PC-9 (cell line): ENCODE measurements around the gene ZCCHC7. TPM values are rescaled to one million over a fixed set of nuclear protein-coding genes. Genes with fewer than 3 reads are reported as not detected.

Source experiments
- BruUV-seq: library from RNA; stranded (reverse); fragments of 400-500 nt; replicated peaks from 2 replicates; lab custom pipeline; 2021; lab: Mats Ljungman, UMichigan
- CTCF ChIA-PET: fragments of 300-600 bp; sonication (Branson Sonifier 250); formaldehyde crosslinking; loops from one replicate; lab custom pipeline; 2022; ENCODE audit warnings: antibody characterized with exemption; lab: Charles Lee
- POLR2A ChIA-PET: fragments of 300-600 bp; sonication (Branson Sonifier 250); formaldehyde crosslinking; loops from one replicate; lab custom pipeline; 2022; ENCODE audit warnings: antibody characterized with exemption; ENCODE audit not compliant: unreplicated experiment; lab: Charles Lee
- DNase-seq, 2 experiments: peaks; one replicate each; pipeline versions ENCODE4 v3.0.0 to v3.0.0-alpha.2; 2015 to 2022; ENCODE audit warnings: mixed read lengths in 1 of 2
- H2AFZ ChIP-seq: fragments of 200-600 bp; sonication (generic); 2 replicates; pipeline ENCODE4 v1.8.1; 2017; ENCODE audit warnings: antibody characterized with exemption
- H3F3A ChIP-seq: fragments of 200-600 bp; sonication (generic); 2 replicates; pipeline ENCODE4 v1.8.1; 2017; ENCODE audit warnings: antibody characterized with exemption, mild to moderate bottlenecking, low read depth; ENCODE audit not compliant: insufficient read depth
- H3K27ac ChIP-seq: fragments of 200-600 bp; sonication (generic); 2 replicates; pipeline ENCODE4 v1.6.1; 2016; ENCODE audit warnings: mixed run types
- H3K27me3 ChIP-seq: fragments of 200-600 bp; sonication (generic); 2 replicates; pipeline ENCODE4 v1.6.1; 2016; ENCODE audit warnings: low read depth, mixed run types; ENCODE audit not compliant: insufficient read depth
- H3K36me3 ChIP-seq: fragments of 200-600 bp; sonication (generic); 2 replicates; pipeline ENCODE4 v1.6.1; 2016; ENCODE audit warnings: low read depth, mixed run types
- H3K4me1 ChIP-seq: fragments of 200-600 bp; sonication (generic); replicated peaks from 2 replicates; pipeline ENCODE4 v1.6.1; 2016; ENCODE audit warnings: mixed run types; ENCODE audit not compliant: insufficient read depth
- H3K4me2 ChIP-seq: fragments of 200-600 bp; sonication (generic); 2 replicates; pipeline ENCODE4 v1.6.1; 2017; ENCODE audit warnings: mixed run types
- H3K4me3 ChIP-seq: fragments of 200-600 bp; sonication (generic); 2 replicates; pipeline ENCODE4 v1.6.1; 2016; ENCODE audit warnings: mixed run types
- H3K79me2 ChIP-seq: fragments of 200-600 bp; sonication (generic); 2 replicates; pipeline ENCODE4 v1.6.1; 2017; ENCODE audit warnings: low read depth, mixed run types
- H3K9me2 ChIP-seq: fragments of 200-600 bp; sonication (generic); 2 replicates; pipeline ENCODE4 v1.8.1; 2017; ENCODE audit warnings: mild to moderate bottlenecking; ENCODE audit not compliant: insufficient read depth
- H3K9me3 ChIP-seq: fragments of 200-600 bp; sonication (generic); 2 replicates; pipeline ENCODE4 v1.8.1; 2016; ENCODE audit warnings: low read depth; ENCODE audit not compliant: insufficient read depth
- H4K20me1 ChIP-seq: fragments of 200-600 bp; sonication (generic); 2 replicates; pipeline ENCODE4 v1.8.1; 2017; ENCODE audit not compliant: insufficient read depth
- EZH2 ChIP-seq: fragments of 200-600 bp; sonication (generic); IDR thresholded peaks from 2 replicates; pipeline ENCODE4 v1.8.0; 2017; ENCODE audit warnings: antibody characterized with exemption, low read depth
- intact Hi-C: fragments of 100-400 bp; cut with micrococcal nuclease; formaldehyde crosslinking; loops from one replicate; pipeline ENCODE4 v1.10.0; 2022; ENCODE audit not compliant: unreplicated experiment
- total RNA-seq: library from RNA; stranded (reverse); gene quantifications from 2 replicates; pipeline ENCODE4 v1.2.3, GENCODE V29; 2021
- TF ChIP-seq, protein P1 (sequence below): fragments of 200-600 bp; sonication (generic); conservative IDR thresholded peaks from 2 replicates; pipeline ENCODE4 v1.6.1; 2017; ENCODE audit warnings: mixed run types, antibody characterized with exemption, mild to moderate bottlenecking, moderate library complexity

Gene ZCCHC7
- total RNA-seq, 1 experiment from 2014 or later, result 15.9 TPM

GRCh38 chr9:37273595-37273994 is 153.2 kb downstream of the ZCCHC7 start:
- no TSS peak for BruUV-seq
- Histone ChIP-seq H3K9me3 (no peaks in the 10 kb centered on the region), H3K27ac (no peak overlapping the region), H3K79me2 (no peaks in the 10 kb centered on the region), H4K20me1 (no peaks in the 10 kb centered on the region), H2AFZ (no peak overlapping the region), H3F3A (no peaks in the 10 kb centered on the region), H3K4me3 (no peak overlapping the region), H3K9me2 (no peaks in the 10 kb centered on the region), H3K4me2 (no peak overlapping the region), H3K36me3 (no peaks in the 10 kb centered on the region), H3K4me1 (no peaks in the 10 kb centered on the region), H3K27me3 (no peaks in the 10 kb centered on the region)
- DNase-seq, result no peak
- POLR2A ChIA-PET, result no interaction called here
- intact Hi-C loops, result no loop called here
- CTCF ChIA-PET, result no interaction called here
- no peak for TF ChIP-seq EZH2
- TF ChIP-seq, protein P1, sequence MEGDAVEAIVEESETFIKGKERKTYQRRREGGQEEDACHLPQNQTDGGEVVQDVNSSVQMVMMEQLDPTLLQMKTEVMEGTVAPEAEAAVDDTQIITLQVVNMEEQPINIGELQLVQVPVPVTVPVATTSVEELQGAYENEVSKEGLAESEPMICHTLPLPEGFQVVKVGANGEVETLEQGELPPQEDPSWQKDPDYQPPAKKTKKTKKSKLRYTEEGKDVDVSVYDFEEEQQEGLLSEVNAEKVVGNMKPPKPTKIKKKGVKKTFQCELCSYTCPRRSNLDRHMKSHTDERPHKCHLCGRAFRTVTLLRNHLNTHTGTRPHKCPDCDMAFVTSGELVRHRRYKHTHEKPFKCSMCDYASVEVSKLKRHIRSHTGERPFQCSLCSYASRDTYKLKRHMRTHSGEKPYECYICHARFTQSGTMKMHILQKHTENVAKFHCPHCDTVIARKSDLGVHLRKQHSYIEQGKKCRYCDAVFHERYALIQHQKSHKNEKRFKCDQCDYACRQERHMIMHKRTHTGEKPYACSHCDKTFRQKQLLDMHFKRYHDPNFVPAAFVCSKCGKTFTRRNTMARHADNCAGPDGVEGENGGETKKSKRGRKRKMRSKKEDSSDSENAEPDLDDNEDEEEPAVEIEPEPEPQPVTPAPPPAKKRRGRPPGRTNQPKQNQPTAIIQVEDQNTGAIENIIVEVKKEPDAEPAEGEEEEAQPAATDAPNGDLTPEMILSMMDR, result no peak

- POLR2A ChIA-PET, result no interaction called here
These were observed 161.2 kb downstream of the ZCCHC7 start for GRCh38 chr9:37281541-37281940.

DNA sequence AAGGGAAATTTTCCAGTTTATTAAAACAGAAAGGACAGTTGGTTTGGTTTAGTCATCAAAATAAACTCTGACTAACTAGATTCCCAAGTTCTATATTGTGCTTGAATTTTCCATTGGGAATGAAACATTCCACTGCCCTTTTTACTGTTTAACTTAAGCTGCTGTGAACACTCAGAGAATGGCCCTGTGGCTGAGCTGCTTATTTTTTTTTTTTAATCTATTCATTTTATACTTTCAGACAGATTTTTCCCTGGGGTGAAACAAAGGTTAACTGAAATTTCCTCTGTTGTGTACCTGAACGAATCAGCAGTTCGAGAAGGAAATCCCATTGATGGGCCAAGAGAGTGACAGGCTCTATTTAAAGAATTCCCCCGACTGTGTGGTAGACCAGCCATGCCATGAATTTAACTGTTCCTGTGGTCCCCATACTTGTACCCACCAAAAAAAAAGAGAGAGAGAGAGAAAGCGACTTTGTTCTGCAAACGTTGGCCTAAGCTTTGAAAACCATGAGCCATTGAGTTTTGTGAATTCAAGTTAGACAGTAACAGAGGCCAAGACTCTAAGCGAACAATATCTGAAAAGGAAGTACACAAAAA is 163.5 kb downstream of the ZCCHC7 start:
- POLR2A ChIA-PET, result no interaction called here
- Histone ChIP-seq H3F3A (no peaks in the 10 kb centered on the region), H4K20me1 (no peaks in the 10 kb centered on the region), H3K79me2 (no peaks in the 10 kb centered on the region), H3K27me3 (no peaks in the 10 kb centered on the region), H2AFZ (no peak overlapping the region), H3K4me1 (no peaks in the 10 kb centered on the region), H3K27ac (no peak overlapping the region), H3K36me3 (no peaks in the 10 kb centered on the region), H3K4me3 (no peak overlapping the region), H3K9me2 (no peaks in the 10 kb centered on the region), H3K4me2 (no peak overlapping the region), H3K9me3 (no peaks in the 10 kb centered on the region)
- CTCF ChIA-PET, result no interaction called here
- DNase-seq, result no peak
- TF ChIP-seq EZH2, result no peak
- TF ChIP-seq, protein P1, result no peak
- intact Hi-C loops, result no loop called here
- BruUV-seq, result no TSS peak

More at GRCh38 chr9:37281541-37281940, 161.2 kb downstream of the ZCCHC7 start:
- Histone ChIP-seq H3K4me1 (no peaks in the 10 kb centered on the region), H3K9me2 (no peaks in the 10 kb centered on the region), H3K4me3 (no peak overlapping the region), H2AFZ (no peak overlapping the region), H4K20me1 (no peaks in the 10 kb centered on the region), H3K9me3 (no peaks in the 10 kb centered on the region), H3K27ac (no peak overlapping the region), H3K79me2 (no peaks in the 10 kb centered on the region), H3K4me2 (no peak overlapping the region), H3K27me3 (no peaks in the 10 kb centered on the region), H3F3A (no peaks in the 10 kb centered on the region), H3K36me3 (no peaks in the 10 kb centered on the region)
- DNase-seq, result no peak
- intact Hi-C loops, result no loop called here
- TF ChIP-seq, protein P1, result no peak
- TF ChIP-seq EZH2, result no peak
- CTCF ChIA-PET, result interaction anchor here (0.6 kb wide), 1 partner anchor 1734 kb away, joined by 3 read pairs; no protein-coding TSS in a partner anchor
- no TSS peak for BruUV-seq
